Retinal pigment epithelial cell (primary cell): ENCODE results near the gene DNAJC1.
"Not testable (repeated sequence)": the region's sequence is repeated elsewhere in the genome, so short reads cannot be mapped to it uniquely, and the experiment has no call there.

ENCODE experiments used
- DNase-seq: peaks from one replicate; pipeline ENCODE4 v3.0.0-alpha.2; 2010; ENCODE audit warnings: low read depth
- H3K4me3 ChIP-seq: 2 replicates; pipeline ENCODE4 v1.5.1; 2011; ENCODE audit warnings: mild to moderate bottlenecking, low read length, control low read depth, moderate library complexity
- CTCF ChIP-seq: conservative IDR thresholded peaks from 2 replicates; pipeline ENCODE4 v1.5.1; 2011; ENCODE audit warnings: low read depth, low read length, control low read depth, inconsistent platforms

DNAJC1 gene

GRCh38 chr10:22022257-22023032 is 18.9 kb upstream of the DNAJC1 start:
- H3K4me3 ChIP-seq = no peak overlapping the region
- no peak for DNase-seq
- TF ChIP-seq CTCF = no peak

- DNase-seq, H3K4me3 ChIP-seq: not testable (repeated sequence)
Observed at GRCh38 chr10:22021144-22021543, 17.6 kb upstream of the DNAJC1 start.

DNA sequence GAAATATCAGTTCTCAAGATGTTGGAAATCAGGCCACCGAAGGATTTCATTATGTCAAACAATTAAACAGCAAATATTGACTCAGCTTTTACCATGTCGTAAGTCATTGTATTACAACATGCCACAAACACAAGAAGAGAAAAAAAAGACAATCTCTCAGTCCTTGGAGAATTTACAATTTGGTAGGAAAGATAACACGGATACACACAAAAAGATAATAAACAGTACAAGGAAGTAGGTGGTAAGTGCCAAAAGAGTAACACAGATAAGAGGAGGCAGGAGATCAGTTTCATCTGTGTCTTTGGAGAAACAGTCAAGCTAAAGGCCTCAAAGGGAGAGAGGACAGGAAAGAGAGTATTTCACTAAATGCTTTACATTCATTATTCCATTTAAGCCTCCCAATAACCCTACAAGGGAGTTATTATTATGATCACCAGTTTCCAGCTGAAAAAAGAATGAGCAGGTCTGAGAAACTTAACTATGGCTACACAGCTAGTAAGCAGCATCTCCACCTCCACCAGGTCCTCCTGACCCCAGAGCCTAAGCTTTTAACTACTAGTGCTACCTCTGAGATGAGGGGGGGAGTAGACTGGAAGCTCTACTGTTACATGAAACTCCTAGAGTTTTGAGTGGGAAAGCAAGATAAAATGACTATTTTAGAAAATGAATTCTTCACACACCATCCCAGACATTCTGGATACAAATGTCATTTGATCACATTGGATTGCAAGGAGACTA is 13.9 kb upstream of the DNAJC1 start:
- no peak for DNase-seq
- TF ChIP-seq CTCF = no peak
- H3K4me3 ChIP-seq = no peak overlapping the region

GRCh38 chr10:22016046-22016705 is 12.6 kb upstream of the DNAJC1 start:
- no peak overlapping the region for H3K4me3 ChIP-seq
- DNase-seq = no peak
- no peak for TF ChIP-seq CTCF

GRCh38 chr10:22010973-22011408 is 7.5 kb upstream of the DNAJC1 start:
- no peak for DNase-seq
- peak; percentile 25 for TF ChIP-seq CTCF

GRCh38 chr10:22010539-22010938 is 7.0 kb upstream of the DNAJC1 start:
- TF ChIP-seq CTCF = no peak
- no peak overlapping the region for H3K4me3 ChIP-seq
- DNase-seq = no peak

More at GRCh38 chr10:22010973-22011408, 7.5 kb upstream of the DNAJC1 start:
- H3K4me3 ChIP-seq = no peak overlapping the region

DNA sequence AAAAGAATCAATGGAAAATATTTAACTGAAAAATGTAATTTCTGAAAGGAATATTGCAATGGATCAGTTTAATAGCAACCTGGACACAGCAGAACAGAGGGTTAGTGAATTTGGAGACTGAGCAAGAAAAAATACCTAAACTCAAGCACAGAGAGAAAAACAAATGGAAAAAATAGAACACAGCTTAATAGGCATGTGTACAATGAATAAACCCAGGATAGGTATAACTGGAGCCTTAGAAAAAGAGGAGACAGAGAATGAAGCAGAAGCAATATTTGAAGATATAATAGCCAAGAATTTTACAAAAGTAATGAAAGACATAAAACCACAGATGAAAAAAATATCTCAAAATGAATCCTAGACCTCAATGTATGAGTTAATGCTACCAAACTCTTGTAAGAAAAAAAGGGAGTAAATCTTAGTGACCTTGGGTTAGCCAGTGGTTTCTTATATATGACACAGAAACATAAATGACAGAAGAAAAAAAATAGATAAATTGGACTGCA is 2.9 kb upstream of the DNAJC1 start:
- no peak for DNase-seq
- H3K4me3 ChIP-seq = no peak overlapping the region

More for the DNA sequence above, 2.9 kb upstream of the DNAJC1 start:
- TF ChIP-seq CTCF = no peak
